ENCODE data around the gene WNT10A.

- TF ChIP-seq CTCF (IDR thresholded peaks at IDR 0.05) (no peak), EZH2 (IDR thresholded peaks at IDR 0.05) (no peak), EZH2phosphoT487 (IDR thresholded peaks at IDR 0.05) (no peak)
Observed at GRCh38 chr2:218857371-218858137, 23.1 kb upstream of the WNT10A start.
